H9 (cell line): Measurements from ENCODE around the gene CCDC63. TPM values are rescaled to one million over a fixed set of nuclear protein-coding genes. Genes with fewer than 3 reads are reported as not detected.
A peak's percentile ranks its signal among the peaks of the same experiment; 100 is the strongest.

Experiments
- DNase-seq: peaks from one replicate; pipeline ENCODE4 v3.0.0-alpha.2; 2017
- H2AFZ ChIP-seq: one replicate; pipeline ENCODE4 v1.6.1; 2013; ENCODE audit warnings: mild to moderate bottlenecking, low read length, control low read depth, moderate library complexity
- H2AK5ac ChIP-seq: 2 replicates; pipeline ENCODE4 v1.6.1; 2013; ENCODE audit warnings: low read length, control low read depth, mixed read lengths; ENCODE audit not compliant: insufficient read length
- H2BK120ac ChIP-seq: one replicate; pipeline ENCODE4 v1.6.1; 2013; ENCODE audit warnings: low read depth, mild to moderate bottlenecking, low read length, control low read depth, inconsistent platforms; ENCODE audit not compliant: poor library complexity, severe bottlenecking
- H2BK12ac ChIP-seq: 2 replicates; pipeline ENCODE4 v1.6.1; 2013; ENCODE audit warnings: low read length, control low read depth, mixed read lengths, low read depth; ENCODE audit not compliant: insufficient read length
- H2BK15ac ChIP-seq: 2 replicates; pipeline ENCODE4 v1.6.1; 2013; ENCODE audit warnings: low read depth, low read length, control low read depth
- H2BK20ac ChIP-seq: one replicate; pipeline ENCODE4 v1.6.1; 2013; ENCODE audit warnings: low read depth, mild to moderate bottlenecking, low read length, control low read depth, inconsistent platforms; ENCODE audit not compliant: poor library complexity, severe bottlenecking
- H2BK5ac ChIP-seq: 2 replicates; pipeline ENCODE4 v1.6.1; 2013; ENCODE audit warnings: low read length, control low read depth, mixed read lengths; ENCODE audit not compliant: insufficient read length
- H3K14ac ChIP-seq: 2 replicates; pipeline ENCODE4 v1.6.1; 2013; ENCODE audit warnings: low read length, control low read depth; ENCODE audit not compliant: insufficient read depth
- H3K18ac ChIP-seq: 2 replicates; pipeline ENCODE4 v1.6.1; 2013; ENCODE audit warnings: low read depth, mild to moderate bottlenecking, mixed read lengths, low read length, control low read depth; ENCODE audit not compliant: insufficient read length
- H3K23ac ChIP-seq: 2 replicates; pipeline ENCODE4 v1.6.1; 2013; ENCODE audit warnings: low read length, control low read depth, mixed read lengths, low read depth; ENCODE audit not compliant: insufficient read length
- H3K23me2 ChIP-seq: 2 replicates; pipeline ENCODE4 v1.6.1; 2013; ENCODE audit warnings: low read depth, mild to moderate bottlenecking, mixed read lengths, low read length, control low read depth; ENCODE audit not compliant: insufficient read length, poor library complexity, severe bottlenecking
- H3K27ac ChIP-seq: 2 replicates; pipeline ENCODE4 v1.5.1; 2013; ENCODE audit warnings: low read length, control low read depth, mixed read lengths, low read depth; ENCODE audit not compliant: insufficient read length
- H3K27me3 ChIP-seq: 2 replicates; pipeline ENCODE4 v1.6.1; 2013; ENCODE audit warnings: low read length, control low read depth, inconsistent platforms; ENCODE audit not compliant: insufficient read depth
- H3K4ac ChIP-seq: 2 replicates; pipeline ENCODE4 v1.6.1; 2013; ENCODE audit warnings: low read depth, mild to moderate bottlenecking, control low read depth, inconsistent platforms, low read length, moderate library complexity
- H3K4me1 ChIP-seq: 2 replicates; pipeline ENCODE4 v1.6.1; 2013; ENCODE audit warnings: low read length, control low read depth, inconsistent platforms; ENCODE audit not compliant: insufficient read depth
- H3K4me2 ChIP-seq: 2 replicates; pipeline ENCODE4 v1.6.1; 2013; ENCODE audit warnings: low read length, control low read depth, mixed read lengths; ENCODE audit not compliant: insufficient read length, insufficient read depth
- H3K56ac ChIP-seq: 2 replicates; pipeline ENCODE4 v1.6.1; 2013; ENCODE audit warnings: low read depth, mild to moderate bottlenecking, mixed read lengths, low read length, control low read depth; ENCODE audit not compliant: insufficient read length
- H3K79me1 ChIP-seq: 2 replicates; pipeline ENCODE4 v1.6.1; 2013; ENCODE audit warnings: low read depth, mild to moderate bottlenecking, moderate library complexity, low read length, control low read depth, inconsistent platforms; ENCODE audit not compliant: insufficient read depth, poor library complexity, severe bottlenecking
- H3K79me2 ChIP-seq: 2 replicates; pipeline ENCODE4 v1.6.1; 2013; ENCODE audit warnings: low read length, control low read depth, inconsistent platforms; ENCODE audit not compliant: insufficient read depth
- H3K9ac ChIP-seq: 2 replicates; pipeline ENCODE4 v1.6.1; 2013; ENCODE audit warnings: low read length, control low read depth, mixed read lengths; ENCODE audit not compliant: insufficient read length; ENCODE audit errors: extremely low read depth
- H3K9me3 ChIP-seq: one replicate; pipeline ENCODE4 v1.6.1; 2013; ENCODE audit warnings: low read depth, low read length, inconsistent platforms; ENCODE audit not compliant: control insufficient read depth
- H3T11ph ChIP-seq: one replicate; pipeline ENCODE4 v1.6.1; 2013; ENCODE audit warnings: mild to moderate bottlenecking, low read length, control low read depth, inconsistent platforms
- H4K20me1 ChIP-seq: one replicate; pipeline ENCODE4 v1.6.1; 2013; ENCODE audit not compliant: control insufficient read depth, insufficient read length, insufficient read depth
- H4K5ac ChIP-seq: 2 replicates; pipeline ENCODE4 v1.6.1; 2013; ENCODE audit warnings: low read depth, mild to moderate bottlenecking, mixed read lengths, low read length, control low read depth; ENCODE audit not compliant: insufficient read length
- H4K8ac ChIP-seq: replicated peaks from 2 replicates; pipeline ENCODE4 v1.6.1; 2013; ENCODE audit warnings: low read length, control low read depth, mixed read lengths, low read depth; ENCODE audit not compliant: insufficient read length
- H4K91ac ChIP-seq: 2 replicates; pipeline ENCODE4 v1.6.1; 2013; ENCODE audit warnings: low read depth, mild to moderate bottlenecking, moderate library complexity, mixed read lengths, low read length, control low read depth; ENCODE audit not compliant: insufficient read length
- H3K27ac Mint-ChIP-seq, 3 experiments: 2 replicates in 2 of 3; 3 replicates in 1 of 3; pipeline ENCODE4 v1.8.0; 2020 to 2021; ENCODE audit warnings: mixed read lengths in 3 of 3, mild to moderate bottlenecking in 1 of 3, moderate library complexity in 1 of 3
- H3K27me3 Mint-ChIP-seq: 2 replicates; pipeline ENCODE4 v1.8.0; 2021; ENCODE audit warnings: low read depth, mild to moderate bottlenecking, moderate library complexity, mixed read lengths
- H3K36me3 Mint-ChIP-seq, 3 experiments: 2 replicates in 2 of 3; 3 replicates in 1 of 3; pipeline ENCODE4 v1.8.0; 2020 to 2021; ENCODE audit warnings: low read depth in 3 of 3, mixed read lengths in 3 of 3; ENCODE audit not compliant: insufficient read depth in 1 of 3
- H3K4me1 Mint-ChIP-seq, 2 experiments: 2 replicates each; pipeline ENCODE4 v1.8.0; 2020; ENCODE audit warnings: mixed read lengths in 2 of 2
- H3K4me3 Mint-ChIP-seq, 2 experiments: 2 replicates in 1 of 2; 3 replicates in 1 of 2; pipeline ENCODE4 v1.8.0; 2020 to 2021; ENCODE audit warnings: mild to moderate bottlenecking in 2 of 2, mixed read lengths in 2 of 2, moderate library complexity in 1 of 2
- H3K9me3 Mint-ChIP-seq, 2 experiments: 2 replicates in 1 of 2; 3 replicates in 1 of 2; pipeline ENCODE4 v1.8.0; 2020; ENCODE audit warnings: mild to moderate bottlenecking in 2 of 2, mixed read lengths in 2 of 2, moderate library complexity in 1 of 2
- CTCF ChIP-seq: fragments of 200-600 bp; sonication (generic); conservative IDR thresholded peaks from 3 replicates; pipeline ENCODE4 v1.8.0; 2021; ENCODE audit warnings: antibody characterized with exemption, mild to moderate bottlenecking
- WGBS: extraction: QIAGEN DNeasy Blood & Tissue Kit; methylation state at CpG from one replicate; pipeline ENCODE4 v1.1.7; 2013; ENCODE audit warnings: missing lambda C conversion rate, low lambda C conversion rate, mixed read lengths; ENCODE audit not compliant: insufficient read length; ENCODE audit errors: extremely low coverage; 5-methylcytosine and 5-hydroxymethylcytosine counted together
- total RNA-seq: library from RNA; stranded (reverse); gene quantifications from 2 replicates; pipeline ENCODE4 v1.2.1, GENCODE V29; 2021

Gene CCDC63
- total RNA-seq, 1 experiment from 2014 or later, result 0.77 TPM

- Histone ChIP-seq H4K5ac (no peak overlapping the region), H3K79me2 (no peaks in the 10 kb centered on the region), H3K23ac (no peak overlapping the region), H3T11ph (no peak overlapping the region), H3K4me2 (no peak overlapping the region), H3K14ac (no peak overlapping the region), H2BK5ac (no peak overlapping the region), H3K27me3 (no peaks in the 10 kb centered on the region), H3K18ac (no peak overlapping the region), H3K56ac (no peak overlapping the region), H3K4me1 (peaks cover 3% of the 10 kb centered on the region; the same call in 1 of the 2 replicates), H2BK15ac (no peak overlapping the region), H2AFZ (no peak overlapping the region), H3K4ac (no peak overlapping the region), H3K27ac (no peak overlapping the region), H2AK5ac (no peak overlapping the region), H3K9ac (no peak overlapping the region), H2BK20ac (no peak overlapping the region), H3K79me1 (no peaks in the 10 kb centered on the region), H4K8ac (no peak overlapping the region), H2BK120ac (no peak overlapping the region), H4K20me1 (no peaks in the 10 kb centered on the region), H4K91ac (no peak overlapping the region), H3K9me3 (no peaks in the 10 kb centered on the region), H2BK12ac (no peak overlapping the region), H3K23me2 (no peaks in the 10 kb centered on the region)
- H3K36me3 Mint-ChIP-seq, result no peaks in the 10 kb centered on the region
- no peak for DNase-seq
- H3K27ac Mint-ChIP-seq, result peak overlapping the region in 2 of 3 experiments; percentile 7 to 46; a peak in 3 of 7 replicates
- peaks cover 2% of the 10 kb centered on the region; the same call in 1 of the 2 replicates for H3K27me3 Mint-ChIP-seq
- WGBS, result no CpG with 5 or more reads among the region's 7 CpGs
- no peak overlapping the region for H3K4me3 Mint-ChIP-seq
- peaks cover 48 to 53% of the 10 kb centered on the region in 2 experiments for H3K4me1 Mint-ChIP-seq
- no peak for TF ChIP-seq CTCF
- no peaks in the 10 kb centered on the region; a peak in 2 of 5 replicates for H3K9me3 Mint-ChIP-seq
Measured at GRCh38 chr12:110922652-110923051, 75.9 kb downstream of the CCDC63 start.
